IPS-15b (cell line): ENCODE data around the gene RPS6KC1.
"Not testable (repeated sequence)": the region's sequence is repeated elsewhere in the genome, so short reads cannot be mapped to it uniquely, and the experiment has no call there.

Experiments
- H3K27me3 ChIP-seq: one replicate; pipeline ENCODE4 v1.6.1; 2013; ENCODE audit warnings: low read length; ENCODE audit not compliant: control insufficient read depth, insufficient read depth
- H3K36me3 ChIP-seq: one replicate; pipeline ENCODE4 v1.6.1; 2013; ENCODE audit warnings: low read length; ENCODE audit not compliant: control insufficient read depth, insufficient read depth
- H3K4me1 ChIP-seq: one replicate; pipeline ENCODE4 v1.6.1; 2013; ENCODE audit warnings: mild to moderate bottlenecking, low read length; ENCODE audit not compliant: control insufficient read depth, insufficient read depth
- H3K4me3 ChIP-seq: one replicate; pipeline ENCODE4 v1.5.1; 2013; ENCODE audit warnings: low read depth, low read length
- H3K9ac ChIP-seq: one replicate; pipeline ENCODE4 v1.6.1; 2013; ENCODE audit warnings: low read depth, mild to moderate bottlenecking, low read length
- H3K9me3 ChIP-seq: one replicate; pipeline ENCODE4 v1.6.1; 2013; ENCODE audit warnings: mild to moderate bottlenecking, low read length; ENCODE audit not compliant: control insufficient read depth, insufficient read depth

Gene RPS6KC1

DNA sequence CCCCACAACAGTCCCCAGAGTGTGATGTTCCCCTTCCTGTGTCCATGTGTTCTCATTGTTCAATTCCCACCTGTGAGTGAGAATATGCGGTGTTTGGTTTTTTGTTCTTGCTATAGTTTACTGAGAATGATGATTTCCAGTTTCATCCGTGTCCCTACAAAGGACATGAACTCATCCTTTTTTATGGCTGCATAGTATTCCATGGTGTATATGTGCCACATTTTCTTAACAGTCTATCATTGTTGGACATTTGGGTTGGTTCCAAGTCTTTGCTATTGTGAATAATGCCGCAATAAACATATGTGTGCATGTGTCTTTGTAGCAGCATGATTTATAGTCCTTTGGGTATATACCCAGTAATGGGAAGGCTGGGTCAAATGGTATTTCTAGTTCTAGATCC is 61.7 kb downstream of the RPS6KC1 start:
- not testable (repeated sequence) for H3K9ac ChIP-seq

GRCh38 chr1:213117699-213118180 is 66.7 kb downstream of the RPS6KC1 start:
- not testable (repeated sequence) for H3K4me1 ChIP-seq, H3K9ac ChIP-seq, H3K4me3 ChIP-seq, H3K36me3 ChIP-seq, H3K9me3 ChIP-seq, H3K27me3 ChIP-seq

More for the DNA sequence above, 61.7 kb downstream of the RPS6KC1 start:
- H3K4me3 ChIP-seq, H3K36me3 ChIP-seq, H3K4me1 ChIP-seq, H3K27me3 ChIP-seq, H3K9me3 ChIP-seq: not testable (repeated sequence)

DNA sequence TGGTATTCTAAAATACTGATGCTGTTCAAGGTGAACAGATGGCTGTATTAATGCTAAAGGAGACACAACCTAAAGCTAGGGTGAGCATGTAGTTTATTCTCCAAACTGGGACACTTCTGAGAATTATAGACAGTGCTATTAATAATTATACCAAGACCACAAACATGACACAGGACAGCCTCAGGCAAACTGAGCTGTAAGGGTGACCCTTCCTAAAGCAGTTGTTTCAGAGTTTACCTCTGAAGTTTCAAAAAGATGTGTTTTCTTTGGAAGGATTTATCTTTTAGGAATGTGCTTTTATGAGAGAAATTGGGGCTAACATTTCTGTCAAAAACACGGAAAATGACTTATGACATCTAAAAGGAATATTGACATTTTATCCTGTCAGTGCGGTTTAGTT is 68.8 kb downstream of the RPS6KC1 start:
- no peaks in the 10 kb centered on the region for H3K4me1 ChIP-seq
- H3K9me3 ChIP-seq: no peaks in the 10 kb centered on the region
- H3K9ac ChIP-seq: no peak overlapping the region
- no peak overlapping the region for H3K4me3 ChIP-seq
- no peaks in the 10 kb centered on the region for H3K27me3 ChIP-seq
- H3K36me3 ChIP-seq: no peaks in the 10 kb centered on the region

DNA sequence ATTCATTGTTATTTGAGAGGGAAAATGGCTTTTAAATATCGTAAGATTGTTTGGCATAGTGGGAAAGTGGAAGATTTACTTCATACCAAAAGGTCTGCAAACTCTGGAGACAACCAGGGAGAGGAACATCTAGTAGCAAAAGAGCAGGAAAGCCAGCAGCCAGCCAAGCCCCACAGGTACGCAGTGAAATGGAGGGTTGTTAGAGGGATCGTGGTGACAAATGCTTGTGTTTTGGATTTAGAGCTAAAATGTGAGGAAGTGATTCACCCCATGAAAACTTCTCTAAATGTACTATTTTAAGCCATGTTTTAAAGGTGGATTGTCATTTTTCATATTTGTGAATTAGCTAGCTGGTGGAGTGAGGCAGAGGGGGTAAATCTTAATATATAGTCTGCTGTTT is 69.3 kb downstream of the RPS6KC1 start:
- no peak overlapping the region for H3K4me3 ChIP-seq
- no peaks in the 10 kb centered on the region for H3K9me3 ChIP-seq
- H3K9ac ChIP-seq: no peak overlapping the region
- no peaks in the 10 kb centered on the region for H3K4me1 ChIP-seq
- no peaks in the 10 kb centered on the region for H3K36me3 ChIP-seq
- H3K27me3 ChIP-seq: no peaks in the 10 kb centered on the region

- Histone ChIP-seq H3K27me3 (no peaks in the 10 kb centered on the region), H3K9me3 (no peaks in the 10 kb centered on the region), H3K4me3 (no peak overlapping the region), H3K36me3 (no peaks in the 10 kb centered on the region), H3K9ac (no peak overlapping the region), H3K4me1 (no peaks in the 10 kb centered on the region)
These were observed 69.9 kb downstream of the RPS6KC1 start for GRCh38 chr1:213120961-213121360.

GRCh38 chr1:213122514-213122929 is 71.5 kb downstream of the RPS6KC1 start:
- no peak overlapping the region for H3K9ac ChIP-seq
- H3K9me3 ChIP-seq: no peaks in the 10 kb centered on the region
- H3K4me3 ChIP-seq: no peak overlapping the region
- H3K27me3 ChIP-seq: no peaks in the 10 kb centered on the region
- no peaks in the 10 kb centered on the region for H3K36me3 ChIP-seq
- no peaks in the 10 kb centered on the region for H3K4me1 ChIP-seq

DNA sequence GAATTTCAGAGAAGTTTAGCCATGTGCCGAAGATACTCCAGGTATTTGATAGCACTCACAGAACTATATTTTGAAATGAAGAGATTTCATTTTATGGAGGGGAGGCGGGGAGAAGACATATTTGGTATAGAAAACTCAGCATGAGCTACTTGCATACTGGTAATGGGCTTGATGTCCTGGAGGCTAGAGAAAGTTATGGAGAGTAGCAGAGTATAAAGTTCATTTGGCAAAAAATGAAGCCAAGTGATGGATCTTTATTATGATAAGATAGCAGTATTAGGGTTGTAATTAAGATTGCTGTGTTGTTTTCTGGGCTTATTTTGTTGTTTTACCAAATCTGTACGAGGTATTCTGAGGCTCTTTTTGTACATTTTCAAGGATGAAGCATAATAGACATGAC is 72.0 kb downstream of the RPS6KC1 start:
- H3K4me1 ChIP-seq: no peaks in the 10 kb centered on the region
- no peaks in the 10 kb centered on the region for H3K27me3 ChIP-seq
- H3K9me3 ChIP-seq: no peaks in the 10 kb centered on the region
- no peaks in the 10 kb centered on the region for H3K36me3 ChIP-seq
- H3K9ac ChIP-seq: no peak overlapping the region
- no peak overlapping the region for H3K4me3 ChIP-seq

DNA sequence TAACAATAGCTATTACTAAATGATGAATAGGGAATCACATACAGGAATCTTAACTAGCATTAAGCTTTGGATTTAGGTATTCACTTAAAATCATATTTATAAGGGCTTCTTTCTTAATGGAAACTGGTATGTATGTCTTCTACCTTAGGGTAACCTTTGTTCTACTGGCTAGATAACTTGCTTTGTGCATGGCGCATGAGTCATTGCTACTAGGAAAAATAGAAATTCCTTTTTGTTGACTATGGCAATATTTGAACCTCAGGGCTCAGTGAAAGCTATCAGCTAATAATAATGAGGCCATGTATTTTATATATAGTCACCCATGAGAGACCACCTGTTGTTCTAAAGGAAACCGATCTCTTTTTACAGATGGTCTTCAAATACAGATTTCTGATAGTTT is 72.5 kb downstream of the RPS6KC1 start:
- H3K9me3 ChIP-seq: no peaks in the 10 kb centered on the region
- H3K36me3 ChIP-seq: no peaks in the 10 kb centered on the region
- no peaks in the 10 kb centered on the region for H3K4me1 ChIP-seq
- no peaks in the 10 kb centered on the region for H3K27me3 ChIP-seq
- H3K4me3 ChIP-seq: no peak overlapping the region
- H3K9ac ChIP-seq: no peak overlapping the region

GRCh38 chr1:213124590-213124989 is 73.5 kb downstream of the RPS6KC1 start:
- Histone ChIP-seq H3K4me1 (no peaks in the 10 kb centered on the region), H3K9ac (no peak overlapping the region)

DNA sequence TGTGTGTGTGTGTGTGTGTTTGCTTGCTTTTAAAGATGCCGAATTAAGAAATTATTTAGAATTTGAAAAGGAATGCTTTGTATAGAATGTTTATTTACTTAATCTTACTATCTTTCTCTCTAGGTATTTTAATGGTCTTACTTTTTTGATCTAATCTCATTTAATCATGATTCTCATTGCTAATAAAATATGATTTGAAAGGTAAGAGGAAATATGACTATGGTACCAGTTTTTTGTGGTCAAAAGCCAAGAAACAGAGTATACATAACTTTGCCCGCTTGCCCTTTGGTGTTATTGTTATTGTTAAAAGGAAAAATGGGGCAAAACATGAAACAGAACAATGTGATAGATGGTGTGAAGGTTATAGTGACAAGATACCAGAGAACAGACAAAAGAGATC is 74.6 kb downstream of the RPS6KC1 start:
- no peaks in the 10 kb centered on the region for H3K27me3 ChIP-seq
- H3K36me3 ChIP-seq: no peaks in the 10 kb centered on the region
- H3K4me3 ChIP-seq: no peak overlapping the region
- H3K9me3 ChIP-seq: no peaks in the 10 kb centered on the region
- no peaks in the 10 kb centered on the region for H3K4me1 ChIP-seq
- H3K9ac ChIP-seq: no peak overlapping the region

More at GRCh38 chr1:213124590-213124989, 73.5 kb downstream of the RPS6KC1 start:
- H3K27me3 ChIP-seq: no peaks in the 10 kb centered on the region
- H3K36me3 ChIP-seq: no peaks in the 10 kb centered on the region
- H3K9me3 ChIP-seq: no peaks in the 10 kb centered on the region
- no peak overlapping the region for H3K4me3 ChIP-seq

GRCh38 chr1:213127074-213127473 is 76.0 kb downstream of the RPS6KC1 start:
- Histone ChIP-seq H3K27me3 (no peaks in the 10 kb centered on the region), H3K4me3 (no peak overlapping the region), H3K9me3 (no peaks in the 10 kb centered on the region), H3K9ac (no peak overlapping the region), H3K36me3 (no peaks in the 10 kb centered on the region), H3K4me1 (no peaks in the 10 kb centered on the region)

GRCh38 chr1:213131851-213132655 is 81.0 kb downstream of the RPS6KC1 start:
- no peak overlapping the region for H3K4me3 ChIP-seq
- H3K9ac ChIP-seq: no peak overlapping the region
- H3K9me3 ChIP-seq: no peaks in the 10 kb centered on the region
- H3K4me1 ChIP-seq: peaks cover 4% of the 10 kb centered on the region
- H3K27me3 ChIP-seq: no peaks in the 10 kb centered on the region
- no peaks in the 10 kb centered on the region for H3K36me3 ChIP-seq
